ENCODE data around the gene NNMT.

Gene NNMT

GRCh38 chr11:114297806-114298709, 1.9 kb downstream of the NNMT start:
- DNase-seq (ENCODE audit: low read depth), result peak; percentile 70
- H3K4me3 ChIP-seq (replicated peaks; ENCODE audit: low read depth, low read length), result peak overlapping the region; percentile 96
- no peak for TF ChIP-seq CTCF (IDR thresholded peaks at IDR 0.05; ENCODE audit: low read length, missing control alignments)

- DNase-seq (ENCODE audit: low read depth), result peak; percentile 61
- TF ChIP-seq CTCF (IDR thresholded peaks at IDR 0.05; ENCODE audit: low read length, missing control alignments), result no peak
- peak overlapping the region; percentile 96 for H3K4me3 ChIP-seq (replicated peaks; ENCODE audit: low read depth, low read length)
Observed at GRCh38 chr11:114298710-114299109, 2.5 kb downstream of the NNMT start.

GRCh38 chr11:114301088-114301487, 4.9 kb downstream of the NNMT start:
- peak overlapping the region; percentile 96 for H3K4me3 ChIP-seq (replicated peaks; ENCODE audit: low read depth, low read length)
- no peak for TF ChIP-seq CTCF (IDR thresholded peaks at IDR 0.05; ENCODE audit: low read length, missing control alignments)
- DNase-seq (ENCODE audit: low read depth), result no peak

GRCh38 chr11:114301927-114302326, 5.7 kb downstream of the NNMT start:
- H3K4me3 ChIP-seq (replicated peaks; ENCODE audit: low read depth, low read length), result peak overlapping the region; percentile 96
- no peak for TF ChIP-seq CTCF (IDR thresholded peaks at IDR 0.05; ENCODE audit: low read length, missing control alignments)

GRCh38 chr11:114302663-114303062, 6.5 kb downstream of the NNMT start:
- peak; percentile 45 for DNase-seq (ENCODE audit: low read depth)
- no peak for TF ChIP-seq CTCF (IDR thresholded peaks at IDR 0.05; ENCODE audit: low read length, missing control alignments)
- H3K4me3 ChIP-seq (replicated peaks; ENCODE audit: low read depth, low read length), result peak overlapping the region; percentile 96

More at GRCh38 chr11:114301927-114302326, 5.7 kb downstream of the NNMT start:
- no peak for DNase-seq (ENCODE audit: low read depth)

- peak overlapping the region; percentile 96 for H3K4me3 ChIP-seq (replicated peaks; ENCODE audit: low read depth, low read length)
- no peak for DNase-seq (ENCODE audit: low read depth)
- no peak for TF ChIP-seq CTCF (IDR thresholded peaks at IDR 0.05; ENCODE audit: low read length, missing control alignments)
Observed at GRCh38 chr11:114304065-114304464, 7.9 kb downstream of the NNMT start.
